SIG-M5 treated with dmso at 0.1 percent for 504 hours (cell line): Measurements from ENCODE around the gene IGF1R.

Experiments
- DNase-seq: peaks from one replicate; lab custom pipeline; 2025; ENCODE audit not compliant: unreplicated experiment; lab: John Stamatoyannopoulos, UW

The IGF1R gene

GRCh38 chr15:98671060-98672008 lies 23.0 kb downstream of the IGF1R start:
- DNase-seq, result no peak

- DNase-seq, result no peak
Observed at GRCh38 chr15:98673133-98673532, 24.8 kb downstream of the IGF1R start.

- DNase-seq, result no peak
Observed at GRCh38 chr15:98674336-98674735, 26.0 kb downstream of the IGF1R start.

DNA sequence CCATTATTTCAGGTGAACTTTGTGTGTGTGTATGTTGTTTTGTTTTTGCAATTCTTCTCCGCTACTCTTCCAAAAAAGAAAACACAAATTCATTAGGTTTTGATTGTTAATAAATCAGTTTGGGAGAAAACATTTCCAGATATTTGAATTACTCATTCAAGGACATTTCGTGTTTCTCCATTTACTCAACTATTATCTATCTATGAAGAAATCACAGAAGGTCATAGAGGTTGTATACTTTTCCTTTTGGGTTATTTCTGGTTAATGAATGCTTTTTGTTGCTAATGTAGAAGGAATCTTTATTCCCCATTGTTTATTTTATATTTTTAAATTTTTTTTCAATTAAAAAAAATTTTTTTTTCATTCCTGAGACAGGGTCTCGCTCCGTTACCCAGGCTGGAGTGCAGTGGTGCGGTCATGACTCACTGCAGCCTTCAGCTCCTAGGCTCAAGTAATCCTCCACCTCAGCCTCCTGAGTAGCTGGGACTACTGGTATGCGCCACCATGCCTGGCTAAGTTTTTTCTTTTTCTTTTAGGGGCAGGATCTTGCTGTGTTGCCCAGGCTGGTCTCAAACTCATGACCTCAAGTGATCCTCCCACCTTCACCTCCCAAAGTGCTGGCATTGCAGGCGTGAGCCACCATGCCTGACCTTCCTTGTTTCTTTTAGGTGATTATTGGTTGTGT lies 28.4 kb downstream of the IGF1R start:
- DNase-seq, result no peak

DNA sequence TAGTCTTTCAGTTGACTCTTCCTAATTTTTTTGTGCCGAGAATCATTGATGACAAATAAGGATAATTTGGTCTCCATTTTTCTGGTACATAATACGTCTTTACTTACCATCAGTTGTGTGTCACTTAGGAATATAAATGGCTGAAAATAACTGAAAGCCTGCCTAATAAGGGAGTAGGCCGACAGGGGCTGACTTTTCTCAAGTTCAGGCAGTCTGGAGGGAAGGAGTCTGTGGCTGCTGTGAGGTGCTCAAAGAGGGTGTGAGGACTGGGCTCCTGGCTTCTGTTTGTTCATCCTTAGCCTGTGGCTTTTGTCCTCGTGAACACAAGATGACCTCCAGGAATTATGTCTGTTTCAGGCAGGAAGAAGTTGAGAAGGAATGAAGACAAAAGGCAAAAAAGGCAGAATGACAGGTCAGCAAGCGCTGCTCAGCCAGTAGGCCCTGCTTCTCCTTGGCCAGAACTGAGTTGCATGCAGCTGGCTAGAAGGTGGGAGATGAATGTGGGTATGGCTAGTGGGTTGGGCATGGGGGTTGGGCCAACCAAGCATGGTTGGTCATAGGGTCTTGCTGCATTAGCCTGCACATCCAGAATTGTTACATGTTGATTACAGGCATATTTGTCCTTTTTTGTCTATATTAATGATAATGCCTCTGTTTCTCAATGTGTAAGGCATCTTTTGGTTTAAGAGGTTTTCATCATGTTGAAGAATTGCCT lies 29.2 kb downstream of the IGF1R start:
- DNase-seq, result no peak

DNA sequence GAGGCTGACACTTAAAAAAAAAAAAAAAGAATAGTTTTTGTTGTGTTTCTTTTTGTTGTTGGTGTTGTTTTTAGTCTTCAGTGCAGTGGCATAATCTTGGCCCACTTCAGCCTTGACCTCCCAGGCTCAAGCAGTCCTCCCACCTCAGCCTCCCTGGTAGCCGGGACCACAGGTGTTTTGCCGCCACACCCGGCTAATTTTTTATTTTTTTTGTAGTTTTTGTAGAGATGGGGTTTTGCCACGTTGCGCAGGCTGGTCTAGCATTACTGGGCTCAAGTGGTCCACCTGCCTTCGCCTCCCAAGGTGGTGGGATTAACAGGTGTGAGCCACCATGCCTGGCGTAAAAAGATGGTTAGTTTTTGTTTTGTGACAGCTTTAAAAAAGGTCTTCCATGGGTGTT lies 30.1 kb downstream of the IGF1R start:
- DNase-seq, result no peak

GRCh38 chr15:98681061-98681460 lies 32.7 kb downstream of the IGF1R start:
- DNase-seq, result no peak

GRCh38 chr15:98682992-98683701 lies 34.8 kb downstream of the IGF1R start:
- DNase-seq, result no peak

- no peak for DNase-seq
Observed at GRCh38 chr15:98683831-98684230, 35.5 kb downstream of the IGF1R start.

DNA sequence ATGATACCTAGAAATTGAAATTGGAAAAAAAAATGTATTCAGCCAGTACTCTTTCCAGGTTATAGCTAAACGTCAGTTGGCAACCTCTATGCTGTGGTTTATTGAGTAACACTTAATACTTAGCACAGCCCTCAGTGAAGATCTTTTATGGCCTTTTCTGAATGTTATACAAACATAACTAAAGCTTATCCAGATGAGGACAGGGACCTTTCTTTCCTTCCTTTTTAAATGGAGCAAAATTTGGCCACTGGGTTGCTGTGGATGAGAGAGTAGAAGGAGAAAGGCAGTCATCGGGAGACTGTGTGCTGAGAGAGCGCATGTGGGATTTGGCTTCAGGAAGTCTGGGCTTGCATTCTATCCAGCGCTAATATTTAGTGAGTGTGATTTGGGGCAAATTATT lies 36.1 kb downstream of the IGF1R start:
- DNase-seq, result peak; percentile 50

GRCh38 chr15:98684995-98685525 lies 36.7 kb downstream of the IGF1R start:
- no peak for DNase-seq

GRCh38 chr15:98686983-98687382 lies 38.6 kb downstream of the IGF1R start:
- no peak for DNase-seq

GRCh38 chr15:98689431-98689861 lies 41.1 kb downstream of the IGF1R start:
- DNase-seq, result no peak

DNA sequence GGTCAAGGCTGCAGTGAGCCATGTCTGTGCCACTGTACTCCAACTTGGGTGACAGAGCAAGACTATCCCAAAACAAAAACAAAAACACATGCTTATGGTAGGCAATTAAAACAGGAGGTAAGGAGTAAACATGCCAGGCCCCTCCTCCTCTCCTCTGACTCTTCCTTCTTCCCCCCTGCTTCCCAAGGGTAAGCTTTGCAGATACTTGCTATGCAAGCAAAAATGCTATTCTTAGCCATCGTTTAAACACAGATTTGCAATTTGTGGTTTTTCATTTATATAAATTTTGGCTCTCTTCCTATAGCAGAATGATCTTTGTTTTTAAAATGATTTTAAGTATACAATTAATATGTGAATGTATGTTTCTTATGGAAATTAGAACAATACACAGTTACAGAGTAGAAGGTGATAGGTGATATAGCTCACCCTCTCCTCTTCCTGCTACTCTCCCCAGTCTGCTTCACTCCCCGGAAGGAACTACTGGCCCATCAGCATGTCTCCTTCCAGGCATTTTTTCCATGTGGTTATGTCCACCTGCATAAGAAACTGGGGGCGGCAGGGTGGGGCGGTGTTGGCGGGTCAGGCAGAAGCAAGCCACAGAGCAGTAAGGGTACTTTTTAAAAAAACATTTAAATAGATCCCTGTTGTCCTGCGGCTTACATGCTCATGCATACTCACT lies 42.1 kb downstream of the IGF1R start:
- DNase-seq, result no peak

DNA sequence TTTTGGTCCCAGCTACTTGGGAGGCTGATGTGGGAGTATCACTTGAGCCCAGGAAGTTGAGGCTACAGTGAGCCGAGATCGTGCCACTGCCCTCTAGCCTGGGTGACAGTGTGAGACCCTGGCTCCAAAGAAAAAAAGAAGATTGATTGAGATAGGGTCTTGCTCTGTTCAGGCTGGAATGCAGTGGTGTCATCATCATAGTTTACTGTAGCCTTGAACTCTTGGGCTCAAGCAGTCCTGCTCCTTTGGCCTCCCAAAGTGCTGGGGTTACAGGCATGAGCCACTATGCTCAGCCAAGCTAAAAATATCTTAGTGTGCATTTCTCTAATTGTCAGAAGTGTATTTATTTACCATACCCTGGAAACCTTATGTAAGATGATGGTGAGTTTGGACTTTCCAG lies 43.9 kb downstream of the IGF1R start:
- no peak for DNase-seq

GRCh38 chr15:98694161-98694560 lies 45.8 kb downstream of the IGF1R start:
- DNase-seq, result no peak

- DNase-seq, result no peak
Observed at GRCh38 chr15:98698792-98699191, 50.5 kb downstream of the IGF1R start.

DNA sequence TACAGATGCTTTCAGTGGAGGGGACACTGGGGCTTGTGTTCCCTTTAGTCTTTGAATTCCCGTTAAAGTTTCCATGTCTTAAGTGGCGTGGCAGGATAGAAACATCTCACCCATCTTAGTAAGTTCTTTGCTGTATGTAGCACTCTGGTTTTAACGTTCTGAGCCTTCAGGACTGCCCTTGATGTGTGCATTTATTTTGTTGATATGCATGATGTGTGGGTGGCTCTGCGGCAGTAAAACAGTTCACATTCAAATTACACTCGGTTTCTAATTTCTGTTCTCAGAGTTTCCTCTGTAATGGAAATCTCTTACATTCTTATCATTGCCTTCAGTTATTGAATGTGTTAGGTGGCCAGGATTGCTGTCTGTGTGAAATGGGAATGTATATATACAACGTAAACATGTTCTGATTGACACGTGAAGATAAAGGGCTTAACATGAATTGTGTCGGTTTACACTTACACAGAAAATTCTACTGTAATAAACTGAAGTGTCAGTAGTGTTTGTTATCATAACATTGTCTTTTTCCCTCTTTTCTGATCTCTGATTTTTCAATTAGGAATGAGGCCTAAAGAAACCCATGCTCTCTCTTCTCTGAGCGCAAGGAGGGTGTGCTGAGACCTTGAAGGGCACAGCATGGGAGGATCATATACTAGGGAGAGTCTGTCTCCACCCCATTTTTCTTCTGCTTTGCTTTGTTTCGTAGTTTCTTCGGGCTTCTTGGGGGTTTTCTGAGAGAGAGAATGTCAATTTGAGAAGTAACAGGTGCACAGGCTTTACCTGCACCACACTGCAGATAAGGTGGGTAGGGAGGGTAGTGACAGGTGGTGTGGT lies 51.5 kb downstream of the IGF1R start:
- DNase-seq, result no peak

- DNase-seq, result no peak
Observed at GRCh38 chr15:98700519-98700918, 52.2 kb downstream of the IGF1R start.
